ENCODE data around the gene OTC.

GRCh38 chrX:38462257-38462656 lies 109.9 kb downstream of the OTC start:
- TF ChIP-seq CTCF (IDR thresholded peaks at IDR 0.05; ENCODE audit: insufficient read depth, low read length), result no peak
- TF ChIP-seq, protein P1, sequence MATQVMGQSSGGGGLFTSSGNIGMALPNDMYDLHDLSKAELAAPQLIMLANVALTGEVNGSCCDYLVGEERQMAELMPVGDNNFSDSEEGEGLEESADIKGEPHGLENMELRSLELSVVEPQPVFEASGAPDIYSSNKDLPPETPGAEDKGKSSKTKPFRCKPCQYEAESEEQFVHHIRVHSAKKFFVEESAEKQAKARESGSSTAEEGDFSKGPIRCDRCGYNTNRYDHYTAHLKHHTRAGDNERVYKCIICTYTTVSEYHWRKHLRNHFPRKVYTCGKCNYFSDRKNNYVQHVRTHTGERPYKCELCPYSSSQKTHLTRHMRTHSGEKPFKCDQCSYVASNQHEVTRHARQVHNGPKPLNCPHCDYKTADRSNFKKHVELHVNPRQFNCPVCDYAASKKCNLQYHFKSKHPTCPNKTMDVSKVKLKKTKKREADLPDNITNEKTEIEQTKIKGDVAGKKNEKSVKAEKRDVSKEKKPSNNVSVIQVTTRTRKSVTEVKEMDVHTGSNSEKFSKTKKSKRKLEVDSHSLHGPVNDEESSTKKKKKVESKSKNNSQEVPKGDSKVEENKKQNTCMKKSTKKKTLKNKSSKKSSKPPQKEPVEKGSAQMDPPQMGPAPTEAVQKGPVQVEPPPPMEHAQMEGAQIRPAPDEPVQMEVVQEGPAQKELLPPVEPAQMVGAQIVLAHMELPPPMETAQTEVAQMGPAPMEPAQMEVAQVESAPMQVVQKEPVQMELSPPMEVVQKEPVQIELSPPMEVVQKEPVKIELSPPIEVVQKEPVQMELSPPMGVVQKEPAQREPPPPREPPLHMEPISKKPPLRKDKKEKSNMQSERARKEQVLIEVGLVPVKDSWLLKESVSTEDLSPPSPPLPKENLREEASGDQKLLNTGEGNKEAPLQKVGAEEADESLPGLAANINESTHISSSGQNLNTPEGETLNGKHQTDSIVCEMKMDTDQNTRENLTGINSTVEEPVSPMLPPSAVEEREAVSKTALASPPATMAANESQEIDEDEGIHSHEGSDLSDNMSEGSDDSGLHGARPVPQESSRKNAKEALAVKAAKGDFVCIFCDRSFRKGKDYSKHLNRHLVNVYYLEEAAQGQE (IDR thresholded peaks at IDR 0.05; ENCODE audit: insufficient replicate concordance, low read depth), result no peak
- no peak for TF ChIP-seq POLR2AphosphoS5 (IDR thresholded peaks at IDR 0.05; ENCODE audit: low read depth)

All from HL-60 (cell line).